Epithelial cell of esophagus (primary cell): ENCODE results near the gene IRS2.

Experiments used
- DNase-seq: peaks from one replicate; pipeline ENCODE4 v3.0.0; 2010; ENCODE audit warnings: low read depth
- H3K4me3 ChIP-seq: 2 replicates; pipeline ENCODE4 v1.5.1; 2011; ENCODE audit warnings: mild to moderate bottlenecking, low read length, control low read depth
- TF ChIP-seq, protein P1 (sequence below): IDR thresholded peaks from 2 replicates; pipeline ENCODE4 v1.5.1; 2011; ENCODE audit warnings: low read depth, mild to moderate bottlenecking, low read length, control low read depth, inconsistent platforms; ENCODE audit not compliant: insufficient read depth; ENCODE audit errors: missing control alignments

Gene IRS2

GRCh38 chr13:109718726-109719125 is 67.7 kb downstream of the IRS2 start:
- DNase-seq, result no peak
- TF ChIP-seq, protein P1, sequence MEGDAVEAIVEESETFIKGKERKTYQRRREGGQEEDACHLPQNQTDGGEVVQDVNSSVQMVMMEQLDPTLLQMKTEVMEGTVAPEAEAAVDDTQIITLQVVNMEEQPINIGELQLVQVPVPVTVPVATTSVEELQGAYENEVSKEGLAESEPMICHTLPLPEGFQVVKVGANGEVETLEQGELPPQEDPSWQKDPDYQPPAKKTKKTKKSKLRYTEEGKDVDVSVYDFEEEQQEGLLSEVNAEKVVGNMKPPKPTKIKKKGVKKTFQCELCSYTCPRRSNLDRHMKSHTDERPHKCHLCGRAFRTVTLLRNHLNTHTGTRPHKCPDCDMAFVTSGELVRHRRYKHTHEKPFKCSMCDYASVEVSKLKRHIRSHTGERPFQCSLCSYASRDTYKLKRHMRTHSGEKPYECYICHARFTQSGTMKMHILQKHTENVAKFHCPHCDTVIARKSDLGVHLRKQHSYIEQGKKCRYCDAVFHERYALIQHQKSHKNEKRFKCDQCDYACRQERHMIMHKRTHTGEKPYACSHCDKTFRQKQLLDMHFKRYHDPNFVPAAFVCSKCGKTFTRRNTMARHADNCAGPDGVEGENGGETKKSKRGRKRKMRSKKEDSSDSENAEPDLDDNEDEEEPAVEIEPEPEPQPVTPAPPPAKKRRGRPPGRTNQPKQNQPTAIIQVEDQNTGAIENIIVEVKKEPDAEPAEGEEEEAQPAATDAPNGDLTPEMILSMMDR, result no peak
- H3K4me3 ChIP-seq, result no peak overlapping the region

DNA sequence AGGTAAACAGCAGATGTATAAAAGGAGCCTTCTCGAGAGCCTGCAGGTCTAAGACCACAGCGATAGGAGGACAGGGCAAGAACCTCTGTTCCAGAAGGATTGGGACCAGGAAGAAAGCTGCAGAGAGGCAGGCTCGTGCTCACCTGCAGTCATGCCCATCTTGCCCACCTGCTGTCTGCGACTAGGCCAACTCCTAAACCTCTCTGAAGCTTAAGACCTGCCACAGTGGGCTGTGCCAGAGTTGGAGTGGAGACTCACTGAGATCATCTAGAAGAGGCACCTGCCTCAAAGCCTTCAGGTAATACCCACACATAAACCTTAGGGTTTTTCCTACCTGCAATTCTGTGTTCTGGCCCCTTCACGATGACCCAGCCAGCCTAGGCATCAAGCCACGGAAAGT is 68.7 kb downstream of the IRS2 start:
- TF ChIP-seq, protein P1, result no peak
- DNase-seq, result no peak
- H3K4me3 ChIP-seq, result no peak overlapping the region

DNA sequence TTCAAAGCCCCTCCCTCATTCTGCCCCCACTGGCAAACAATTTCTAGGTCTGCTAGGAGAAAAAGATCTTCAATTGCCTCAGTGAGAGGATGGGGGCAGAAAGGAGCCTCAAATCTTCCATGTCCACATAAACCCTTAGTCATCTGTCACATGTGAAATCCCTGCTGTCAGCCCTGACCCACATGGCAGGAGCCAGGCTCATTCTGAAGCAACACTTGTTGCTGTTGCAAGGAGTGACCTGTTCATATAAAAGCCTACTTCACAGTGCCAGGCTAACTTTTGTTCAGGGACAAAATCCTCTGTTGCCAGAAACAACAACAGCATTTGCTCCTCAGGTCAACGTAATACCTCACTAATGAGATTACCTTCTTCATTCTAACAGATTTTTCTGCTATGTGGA is 70.5 kb downstream of the IRS2 start:
- TF ChIP-seq, protein P1, result peak; percentile 15
- DNase-seq, result peak; percentile 74
- no peak overlapping the region for H3K4me3 ChIP-seq

GRCh38 chr13:109713681-109714080 is 72.7 kb downstream of the IRS2 start:
- H3K4me3 ChIP-seq, result no peak overlapping the region
- DNase-seq, result no peak
- TF ChIP-seq, protein P1, result no peak

DNA sequence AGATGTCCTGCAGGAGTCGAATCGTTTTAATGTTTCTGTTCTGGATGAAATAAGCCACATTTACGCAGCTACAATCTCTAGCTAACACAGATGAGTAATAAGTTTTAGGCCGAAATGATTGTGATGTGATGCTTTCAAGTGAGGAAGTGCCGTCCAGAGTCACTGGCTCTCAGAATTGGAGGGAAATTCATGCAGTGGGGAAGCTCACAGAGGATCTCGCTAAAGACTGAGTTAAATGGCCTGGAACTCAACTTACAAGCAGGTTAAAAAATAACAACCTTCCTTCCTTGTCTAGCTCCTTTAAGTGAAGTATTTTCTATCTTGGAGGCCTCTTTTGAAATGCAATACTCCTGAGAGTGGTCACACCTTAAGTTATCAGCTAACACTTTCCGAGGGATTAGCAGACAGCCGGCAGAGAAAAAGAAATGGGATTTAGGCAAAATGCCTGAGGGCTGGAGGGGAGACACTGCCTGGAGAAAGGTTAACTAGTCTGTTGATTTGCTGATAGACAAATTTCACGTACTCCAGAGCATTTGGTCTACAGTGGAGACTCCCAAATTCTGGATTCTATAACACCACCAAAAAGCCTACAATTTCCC is 74.2 kb downstream of the IRS2 start:
- TF ChIP-seq, protein P1, result no peak
- no peak for DNase-seq
- H3K4me3 ChIP-seq, result no peak overlapping the region

- no peak for DNase-seq
- no peak overlapping the region for H3K4me3 ChIP-seq
- TF ChIP-seq, protein P1, result no peak
Observed at GRCh38 chr13:109707742-109708617, 78.4 kb downstream of the IRS2 start.
